Lower lobe of right lung (tissue), 2 donors: ENCODE results near the gene GAB2. TPM values are rescaled to one million over a fixed set of nuclear protein-coding genes. Genes with fewer than 3 reads are reported as not detected.

Experiments
- ATAC-seq, 2 donors: fragments of 200-7000 bp; cut with Tn5 transposase; one replicate each; pipeline ENCODE4 v1.9.1; 2020 to 2022; ENCODE audit warnings: mild to moderate bottlenecking in 2 of 2, moderate library complexity in 2 of 2
- DNase-seq: peaks from one replicate; pipeline ENCODE4 v3.0.0-alpha.2; 2020
- H3K27ac ChIP-seq: fragments of 200-600 bp; one replicate; pipeline ENCODE4 v1.8.0; 2022
- H3K27me3 ChIP-seq: fragments of 200-600 bp; one replicate; pipeline ENCODE4 v1.8.0; 2022; ENCODE audit warnings: low read depth
- H3K36me3 ChIP-seq: fragments of 200-600 bp; one replicate; pipeline ENCODE4 v1.8.0; 2022; ENCODE audit warnings: mild to moderate bottlenecking
- H3K4me1 ChIP-seq: fragments of 200-600 bp; one replicate; pipeline ENCODE4 v1.8.0; 2022
- H3K4me3 ChIP-seq: fragments of 200-600 bp; one replicate; pipeline ENCODE4 v1.8.0; 2022; ENCODE audit warnings: mild to moderate bottlenecking
- H3K9me3 ChIP-seq: fragments of 200-600 bp; one replicate; pipeline ENCODE4 v1.8.0; 2022
- CTCF ChIP-seq: fragments of 200-600 bp; IDR thresholded peaks from one replicate; pipeline ENCODE4 v1.8.0; 2022; ENCODE audit warnings: antibody characterized with exemption, mild to moderate bottlenecking
- intact Hi-C: fragments of 100-400 bp; cut with DNase I; formaldehyde crosslinking; loops from one replicate; pipeline ENCODE4 v1.11.0; 2022
- total RNA-seq: library from RNA; stranded (reverse); fragmentation: NEBNext Ultra II Directional; extraction: Animal tissue kit (Norgen Biotek cat#: 25700); gene quantifications from one replicate; pipeline ENCODE4 v1.2.1, GENCODE V29; 2021
- donor health status: DM: no; HTN: yes; CAD: no; lungs with severe emphysema.

Gene GAB2
- total RNA-seq, 1 donor from 2014 or later, result 64.2 TPM

GRCh38 chr11:78399136-78399535, 18.5 kb downstream of the GAB2 start:
- no peaks in the 10 kb centered on the region for H3K9me3 ChIP-seq
- ATAC-seq (no peak), DNase-seq (no peak)
- no peaks in the 10 kb centered on the region for H3K27me3 ChIP-seq
- no peaks in the 10 kb centered on the region for H3K36me3 ChIP-seq
- intact Hi-C loops, result no loop called here
- no peak overlapping the region for H3K4me3 ChIP-seq
- H3K4me1 ChIP-seq, result peaks cover 31% of the 10 kb centered on the region
- no peak for TF ChIP-seq CTCF
- H3K27ac ChIP-seq, result no peak overlapping the region

- no peak for TF ChIP-seq CTCF
- DNase-seq, result no peak
- no peak for ATAC-seq
- Histone ChIP-seq H3K27me3 (no peaks in the 10 kb centered on the region), H3K27ac (no peak overlapping the region), H3K36me3 (no peaks in the 10 kb centered on the region), H3K4me3 (no peak overlapping the region), H3K9me3 (no peaks in the 10 kb centered on the region), H3K4me1 (peaks cover 29% of the 10 kb centered on the region)
- intact Hi-C loops, result no loop called here
Observed at GRCh38 chr11:78398715-78399114, 18.9 kb downstream of the GAB2 start.

- peaks cover 32% of the 10 kb centered on the region for H3K4me1 ChIP-seq
- DNase-seq (no peak), ATAC-seq (peak; percentile 33 to 71)
- H3K4me3 ChIP-seq, result no peak overlapping the region
- no peak for TF ChIP-seq CTCF
- no peaks in the 10 kb centered on the region for H3K36me3 ChIP-seq
- H3K27ac ChIP-seq, result no peak overlapping the region
- H3K27me3 ChIP-seq, result no peaks in the 10 kb centered on the region
- intact Hi-C loops, result no loop called here
- H3K9me3 ChIP-seq, result no peaks in the 10 kb centered on the region
Observed at GRCh38 chr11:78397398-78397797, 20.2 kb downstream of the GAB2 start.

- Histone ChIP-seq H3K27me3 (no peaks in the 10 kb centered on the region), H3K4me3 (no peak overlapping the region), H3K4me1 (peaks cover 50% of the 10 kb centered on the region), H3K36me3 (no peaks in the 10 kb centered on the region), H3K9me3 (no peaks in the 10 kb centered on the region), H3K27ac (no peak overlapping the region)
- intact Hi-C loops, result no loop called here
- TF ChIP-seq CTCF, result no peak
- ATAC-seq (no peak), DNase-seq (no peak)
Observed at GRCh38 chr11:78395597-78395996, 22.0 kb downstream of the GAB2 start.

GRCh38 chr11:78392854-78393253, 24.8 kb downstream of the GAB2 start:
- DNase-seq (no peak), ATAC-seq (no peak)
- no peak for TF ChIP-seq CTCF
- Histone ChIP-seq H3K4me3 (no peak overlapping the region), H3K36me3 (no peaks in the 10 kb centered on the region), H3K4me1 (peaks cover 51% of the 10 kb centered on the region), H3K27me3 (no peaks in the 10 kb centered on the region), H3K27ac (no peak overlapping the region), H3K9me3 (no peaks in the 10 kb centered on the region)
- intact Hi-C loops, result no loop called here

GRCh38 chr11:78391424-78391823, 26.2 kb downstream of the GAB2 start:
- peak in 1 of 2 donors; percentile 42 for ATAC-seq
- Histone ChIP-seq H3K4me1 (peaks cover 42% of the 10 kb centered on the region), H3K27ac (no peak overlapping the region), H3K36me3 (no peaks in the 10 kb centered on the region), H3K27me3 (no peaks in the 10 kb centered on the region), H3K9me3 (no peaks in the 10 kb centered on the region), H3K4me3 (no peak overlapping the region)
- DNase-seq, result no peak
- intact Hi-C loops, result no loop called here
- TF ChIP-seq CTCF, result no peak
